Muscle layer of colon (tissue), 2 donors: ENCODE data around the gene VDR.
"Not testable (repeated sequence)": the region's sequence is repeated elsewhere in the genome, so short reads cannot be mapped to it uniquely, and the experiment has no call there.

Source experiments
- H3K27ac ChIP-seq: one replicate; pipeline ENCODE4 v1.7.0; 2013; ENCODE audit warnings: low read depth, mild to moderate bottlenecking, low read length, moderate library complexity
- H3K27me3 ChIP-seq, 2 donors: one replicate each; pipeline ENCODE4 v1.7.0; 2013; ENCODE audit warnings: low read length in 2 of 2, mild to moderate bottlenecking in 2 of 2; ENCODE audit not compliant: insufficient read depth in 2 of 2, control insufficient read depth in 1 of 2
- H3K36me3 ChIP-seq: one replicate; pipeline ENCODE4 v1.7.0; 2013; ENCODE audit warnings: mild to moderate bottlenecking, low read length; ENCODE audit not compliant: insufficient read depth
- H3K4me1 ChIP-seq: one replicate; pipeline ENCODE4 v1.7.0; 2013; ENCODE audit warnings: mild to moderate bottlenecking, low read length; ENCODE audit not compliant: insufficient read depth
- H3K4me3 ChIP-seq, 2 donors: one replicate each; pipeline ENCODE4 v1.7.0; 2013; ENCODE audit warnings: low read length in 2 of 2, low read depth in 1 of 2, mild to moderate bottlenecking in 1 of 2, moderate library complexity in 1 of 2
- H3K9ac ChIP-seq: one replicate; pipeline ENCODE4 v1.7.0; 2013; ENCODE audit warnings: low read length
- H3K9me3 ChIP-seq: one replicate; pipeline ENCODE4 v1.7.0; 2013; ENCODE audit warnings: mild to moderate bottlenecking, low read length
- donor health status: abdominal sarcoma.
- donor health status: Adenocarcinoma of cecum.

VDR gene

DNA sequence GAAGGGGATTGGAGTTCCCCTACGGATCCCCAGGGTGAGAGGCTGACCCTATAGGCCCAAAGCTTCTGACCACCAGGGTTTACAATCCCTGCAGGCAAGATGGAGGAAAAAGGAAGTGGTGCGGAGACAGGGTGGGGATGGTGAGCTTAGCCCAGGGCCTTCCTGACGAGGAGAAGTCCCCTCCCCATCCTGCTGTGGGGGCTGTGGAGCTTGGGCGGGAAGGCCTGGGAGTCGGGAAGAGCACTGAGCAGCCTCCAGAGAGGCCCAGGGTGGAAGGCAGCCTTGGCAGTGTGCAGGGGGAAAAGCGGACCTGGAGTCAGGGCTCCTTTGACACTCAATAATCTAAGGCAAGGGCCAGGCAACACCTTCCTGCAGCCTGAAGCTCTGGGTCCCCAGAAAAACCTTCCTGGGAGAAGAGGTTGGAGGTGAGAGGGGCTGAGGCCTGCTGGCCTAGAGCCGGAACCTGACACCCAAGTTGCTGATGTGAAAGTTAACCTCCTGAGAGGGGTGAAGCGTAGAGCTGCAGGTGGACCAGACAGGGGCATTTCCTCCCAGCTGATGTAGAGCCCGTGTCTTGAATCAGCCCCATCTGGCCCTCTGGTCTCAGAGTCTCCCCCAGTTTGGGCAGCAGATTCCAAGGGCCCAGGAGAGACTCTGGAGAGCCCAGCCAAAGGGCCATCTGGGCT, 91.1 kb downstream of the VDR start:
- Histone ChIP-seq H3K9ac (peak overlapping the region; percentile 68), H3K27me3 (no peaks in the 10 kb centered on the region), H3K9me3 (no peaks in the 10 kb centered on the region), H3K4me1 (peaks cover 92% of the 10 kb centered on the region), H3K4me3 (peak overlapping the region; percentile 47 to 63), H3K27ac (peak overlapping the region; percentile 98), H3K36me3 (no peaks in the 10 kb centered on the region)

DNA sequence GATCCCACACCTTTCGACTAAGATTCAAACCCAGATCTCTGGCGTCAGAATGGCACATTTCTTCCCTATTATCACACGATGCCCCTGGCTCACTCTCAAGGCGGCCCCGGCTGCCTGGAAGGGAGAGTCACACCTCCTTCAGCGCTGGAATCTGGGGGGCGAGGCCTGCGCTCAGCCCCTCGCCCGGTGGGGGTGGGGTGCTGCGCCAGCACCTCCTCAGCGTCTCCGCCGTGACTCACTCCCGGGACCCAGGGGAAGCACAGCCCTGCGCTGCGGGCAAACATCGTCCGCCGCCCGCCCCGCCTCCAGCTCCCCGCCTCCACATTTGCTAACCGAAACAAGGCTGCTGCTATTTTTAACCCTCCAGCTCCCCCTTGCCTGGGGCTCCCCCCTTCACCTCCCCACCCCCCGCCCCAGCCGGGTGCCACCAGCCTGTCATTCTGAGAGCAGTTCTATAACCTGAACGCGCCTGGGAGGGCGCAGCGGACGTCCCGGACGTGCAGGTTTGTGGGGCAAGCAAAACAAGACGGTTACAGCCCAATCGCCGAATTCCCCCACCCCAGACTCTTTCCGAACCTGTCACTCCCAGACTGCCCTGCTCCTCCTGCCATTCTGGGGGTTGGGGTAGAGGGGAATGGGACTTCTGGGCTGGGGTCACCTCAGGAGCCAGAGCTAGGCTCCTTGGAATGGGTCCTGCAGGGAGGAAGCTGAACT, 91.8 kb downstream of the VDR start:
- Histone ChIP-seq H3K4me3 (peak overlapping the region; percentile 47 to 63), H3K4me1 (peaks cover 93% of the 10 kb centered on the region), H3K36me3 (no peaks in the 10 kb centered on the region)

DNA sequence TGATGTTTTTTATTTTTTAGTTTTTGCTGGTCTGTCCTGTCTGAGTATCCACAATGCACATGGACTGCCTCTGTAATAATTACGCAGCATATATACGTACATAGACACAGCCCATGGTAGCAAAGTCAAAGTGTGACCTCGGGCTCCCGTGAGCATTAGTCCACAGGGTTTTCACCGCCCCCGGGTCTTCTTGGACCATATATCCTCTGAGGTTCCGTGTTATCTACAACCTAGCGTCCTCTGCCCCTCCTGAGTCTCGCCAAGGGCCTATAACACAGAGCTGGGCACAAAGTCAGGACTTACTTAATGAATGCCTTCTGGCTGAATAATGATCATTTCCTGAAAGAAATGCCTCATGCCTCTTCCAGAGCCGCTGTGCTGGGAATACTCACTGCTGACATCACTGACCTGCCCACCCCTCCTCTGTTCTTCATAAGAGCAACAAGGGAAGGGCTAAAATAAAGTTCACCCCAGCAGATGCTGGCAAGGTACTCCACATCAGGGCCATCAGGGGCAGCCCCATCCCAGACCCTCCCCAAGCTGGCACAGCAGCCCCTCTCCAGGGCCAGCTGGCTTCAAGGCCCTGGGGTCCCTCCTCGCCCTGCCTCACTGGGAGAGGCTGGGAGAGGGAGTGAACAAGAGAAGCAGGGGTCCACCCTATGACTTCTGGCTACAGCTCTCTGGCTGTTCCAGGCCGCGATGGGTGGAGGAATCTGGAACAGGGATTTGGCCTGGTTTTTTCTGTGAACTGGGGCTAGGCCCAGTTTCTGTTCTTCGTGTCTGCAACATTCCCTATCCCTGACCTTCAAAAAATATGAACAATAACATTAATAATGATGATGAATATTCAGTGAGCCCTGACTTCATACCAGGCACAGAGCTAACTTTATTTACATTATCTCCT, 93.0 kb downstream of the VDR start:
- peak overlapping the region; percentile 94 for H3K9ac ChIP-seq
- H3K27ac ChIP-seq = peak overlapping the region; percentile 98
- H3K9me3 ChIP-seq = no peaks in the 10 kb centered on the region
- peak overlapping the region in 1 of 2 donors; percentile 63 for H3K4me3 ChIP-seq
- H3K36me3 ChIP-seq = no peaks in the 10 kb centered on the region
- no peaks in the 10 kb centered on the region for H3K27me3 ChIP-seq
- peaks cover 93% of the 10 kb centered on the region for H3K4me1 ChIP-seq

More for the DNA sequence above, 91.8 kb downstream of the VDR start:
- peak overlapping the region; percentile 94 for H3K9ac ChIP-seq
- H3K27ac ChIP-seq = peak overlapping the region; percentile 98
- no peaks in the 10 kb centered on the region for H3K9me3 ChIP-seq
- H3K27me3 ChIP-seq = no peaks in the 10 kb centered on the region

DNA sequence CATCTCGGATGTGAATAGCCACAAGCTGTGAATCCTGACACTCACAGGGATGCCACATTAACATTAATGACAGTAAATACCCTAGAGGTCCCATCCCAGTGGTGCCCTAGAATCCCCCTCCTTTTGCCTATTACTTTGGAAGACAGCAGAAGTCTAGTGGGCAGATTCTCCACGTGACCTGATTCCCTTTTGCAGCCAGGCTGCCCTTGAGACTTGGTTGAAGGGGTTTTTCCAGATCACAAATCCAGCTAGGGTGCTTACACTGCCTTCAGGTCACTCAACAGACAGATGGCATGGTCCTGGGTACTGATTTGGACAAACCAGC, 93.8 kb downstream of the VDR start:
- Histone ChIP-seq H3K27me3 (no peaks in the 10 kb centered on the region), H3K9me3 (no peaks in the 10 kb centered on the region), H3K27ac (peak overlapping the region; percentile 98), H3K9ac (peak overlapping the region; percentile 94), H3K4me3 (peak overlapping the region in 1 of 2 donors; percentile 6), H3K4me1 (peaks cover 93% of the 10 kb centered on the region), H3K36me3 (no peaks in the 10 kb centered on the region)

DNA sequence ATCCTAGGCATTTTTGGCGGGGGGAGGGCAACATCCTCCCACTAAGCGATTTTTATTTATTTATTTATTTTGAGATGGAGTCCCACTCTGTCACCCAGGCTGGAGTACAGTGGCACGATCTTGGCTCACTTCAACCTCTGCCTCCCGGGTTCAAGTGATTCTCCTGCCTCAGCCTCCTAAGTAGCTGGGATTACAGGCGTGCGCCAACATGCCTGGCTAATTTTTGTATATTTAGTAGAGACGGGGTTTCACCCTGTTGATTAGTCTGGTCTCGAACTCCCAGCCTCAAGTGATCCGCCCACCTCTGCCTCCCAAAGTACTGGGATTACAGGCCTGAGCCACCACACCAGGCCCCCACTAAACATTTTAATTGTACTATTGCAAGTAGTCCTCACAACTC, 95.3 kb downstream of the VDR start:
- H3K4me3 ChIP-seq, H3K9ac ChIP-seq, H3K9me3 ChIP-seq, H3K27ac ChIP-seq, H3K36me3 ChIP-seq, H3K27me3 ChIP-seq: not testable (repeated sequence)
- peaks cover 94% of the 10 kb centered on the region for H3K4me1 ChIP-seq

DNA sequence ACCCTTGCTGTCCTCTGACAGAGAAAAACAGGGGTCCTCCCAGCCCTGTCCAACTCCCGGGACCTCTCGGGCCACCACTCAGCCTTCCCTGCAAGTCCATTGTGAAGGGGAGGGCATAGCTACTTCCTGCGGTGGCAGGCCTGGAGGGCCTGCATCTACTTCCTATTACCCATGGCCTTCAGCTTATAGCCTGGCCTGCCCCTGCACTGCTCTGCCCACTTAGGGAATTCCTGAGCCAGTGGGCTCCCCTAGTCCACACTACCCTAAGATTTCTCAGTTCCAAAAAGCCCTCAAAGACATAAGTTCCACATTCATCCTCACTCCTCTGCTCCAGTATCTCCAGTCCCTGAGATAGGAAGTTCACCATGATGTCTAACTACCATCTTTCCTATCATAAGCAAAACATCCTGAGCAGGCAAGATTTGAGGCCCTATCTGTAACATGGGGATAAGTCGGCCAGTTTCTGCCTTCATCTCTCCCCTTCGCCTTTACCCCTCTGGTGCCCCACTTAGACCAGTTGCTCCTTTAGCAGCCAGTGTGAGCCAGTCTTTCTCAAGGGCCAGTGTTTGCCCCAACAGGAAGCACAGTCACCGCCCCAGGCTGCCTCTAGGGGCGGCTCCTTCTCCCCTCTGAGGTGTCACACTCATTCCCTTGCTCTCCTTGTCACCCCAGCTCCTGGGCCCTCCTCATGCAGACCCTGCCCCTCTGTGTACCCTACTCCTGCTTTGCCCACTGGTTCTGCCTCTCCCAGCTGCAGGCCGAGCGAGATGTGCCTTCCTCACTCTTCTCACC, 96.0 kb downstream of the VDR start:
- Histone ChIP-seq H3K4me1 (peaks cover 94% of the 10 kb centered on the region), H3K27ac (peak overlapping the region; percentile 85), H3K36me3 (peaks cover 2% of the 10 kb centered on the region), H3K4me3 (no peak overlapping the region), H3K9me3 (no peaks in the 10 kb centered on the region), H3K27me3 (no peaks in the 10 kb centered on the region), H3K9ac (peak overlapping the region; percentile 34)

DNA sequence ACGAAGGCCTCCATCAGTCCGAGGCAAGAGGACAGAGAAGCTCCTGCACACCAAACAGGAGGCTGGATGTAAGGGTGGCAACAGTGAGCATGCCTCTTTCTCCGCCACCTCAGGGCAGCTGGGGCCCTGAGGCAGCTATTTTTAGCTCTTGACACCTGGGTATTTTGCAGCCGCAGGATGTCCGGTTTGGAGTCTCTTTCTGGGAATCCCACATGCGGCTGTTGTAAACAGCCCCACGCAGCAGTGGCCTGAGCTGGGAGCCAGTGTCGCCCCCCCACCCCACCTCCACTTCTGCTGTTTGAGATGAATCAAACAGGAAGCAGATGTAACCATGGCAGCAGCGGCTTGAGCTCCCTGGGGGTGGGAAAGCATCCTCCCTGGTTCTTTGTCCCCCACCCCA, 96.7 kb downstream of the VDR start:
- H3K36me3 ChIP-seq = peaks cover 10% of the 10 kb centered on the region
- H3K9me3 ChIP-seq = no peaks in the 10 kb centered on the region
- H3K27ac ChIP-seq = peak overlapping the region; percentile 85
- peaks cover 94% of the 10 kb centered on the region for H3K4me1 ChIP-seq
- peak overlapping the region; percentile 34 for H3K9ac ChIP-seq
- H3K27me3 ChIP-seq = no peaks in the 10 kb centered on the region
- H3K4me3 ChIP-seq = peak overlapping the region in 1 of 2 donors; percentile 19

DNA sequence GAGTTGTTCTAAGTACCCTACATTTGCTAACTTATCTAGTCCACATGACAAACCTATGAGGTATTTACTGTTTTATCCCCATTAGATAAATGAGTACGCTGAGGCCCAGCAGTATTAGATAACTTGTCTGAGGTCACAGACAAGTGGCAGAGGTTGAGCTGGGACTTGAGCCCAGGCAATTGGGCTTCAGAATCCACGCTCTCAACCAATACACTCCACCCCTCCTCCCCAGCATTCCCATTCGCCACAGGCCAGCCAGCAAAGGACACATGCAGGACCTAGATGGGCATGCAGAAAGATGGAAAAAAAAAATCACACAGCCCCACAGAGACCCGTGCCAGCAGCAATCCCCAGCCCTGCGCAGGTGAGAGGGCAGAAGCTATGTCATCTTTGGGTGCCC, 97.5 kb downstream of the VDR start:
- H3K27me3 ChIP-seq = no peaks in the 10 kb centered on the region
- H3K9me3 ChIP-seq = no peaks in the 10 kb centered on the region
- H3K36me3 ChIP-seq = peaks cover 13% of the 10 kb centered on the region
- H3K9ac ChIP-seq = no peak overlapping the region
- H3K27ac ChIP-seq = peak overlapping the region; percentile 85
- peak overlapping the region in 1 of 2 donors; percentile 19 for H3K4me3 ChIP-seq
- H3K4me1 ChIP-seq = peaks cover 97% of the 10 kb centered on the region

DNA sequence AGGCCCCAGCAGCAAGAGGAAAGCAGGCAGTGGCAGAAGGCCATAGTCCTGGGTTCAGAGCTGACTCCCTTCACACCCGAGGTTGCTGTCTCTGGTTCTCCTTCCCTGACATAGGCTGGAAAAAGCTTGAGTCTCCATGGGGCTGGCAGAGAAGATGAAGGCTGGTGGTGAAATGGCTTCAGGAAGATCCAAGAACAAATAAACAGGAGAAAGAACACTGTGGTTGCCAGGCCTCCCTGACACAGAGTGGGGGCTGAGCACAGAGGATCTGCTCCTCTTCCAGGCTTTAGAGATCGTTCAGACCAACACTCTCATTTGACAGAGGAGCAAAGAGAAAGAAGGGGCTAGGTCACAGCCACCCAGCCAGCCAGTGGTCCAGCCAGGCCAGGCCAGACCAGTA, 99.4 kb downstream of the VDR start:
- Histone ChIP-seq H3K4me1 (peaks cover 97% of the 10 kb centered on the region), H3K4me3 (peak overlapping the region in 1 of 2 donors; percentile 16), H3K36me3 (peaks cover 13% of the 10 kb centered on the region), H3K9ac (no peak overlapping the region), H3K9me3 (no peaks in the 10 kb centered on the region), H3K27ac (peak overlapping the region; percentile 88), H3K27me3 (no peaks in the 10 kb centered on the region)

DNA sequence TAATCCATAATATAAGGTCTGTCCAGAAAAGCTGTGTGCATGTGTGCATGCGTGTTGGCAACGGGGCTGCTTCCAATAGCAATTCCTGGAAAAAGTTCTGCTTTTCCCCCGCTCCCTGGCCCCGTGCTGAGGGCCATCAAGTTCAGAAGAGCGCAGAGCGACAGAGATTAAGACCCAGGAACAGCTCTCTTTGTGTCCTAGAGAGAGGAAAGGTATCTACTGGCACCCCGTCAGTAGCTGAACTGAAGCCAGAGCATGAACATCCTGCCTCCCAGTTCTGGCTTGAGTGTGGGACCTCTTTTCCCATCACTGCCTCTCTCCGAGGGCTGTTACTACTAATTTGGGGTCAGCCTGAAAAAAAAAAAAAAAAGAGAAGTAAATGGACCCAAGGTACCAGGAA, 100.6 kb downstream of the VDR start:
- Histone ChIP-seq H3K9ac (no peak overlapping the region), H3K4me1 (peaks cover 99% of the 10 kb centered on the region), H3K36me3 (peaks cover 13% of the 10 kb centered on the region), H3K4me3 (peak overlapping the region in 1 of 2 donors; percentile 12), H3K27ac (peak overlapping the region; percentile 88), H3K27me3 (no peaks in the 10 kb centered on the region), H3K9me3 (no peaks in the 10 kb centered on the region)
